ENCODE data around the gene SIL1.
A peak's percentile ranks its signal among the peaks of the same experiment; 100 is the strongest.

SIL1 gene

DNA sequence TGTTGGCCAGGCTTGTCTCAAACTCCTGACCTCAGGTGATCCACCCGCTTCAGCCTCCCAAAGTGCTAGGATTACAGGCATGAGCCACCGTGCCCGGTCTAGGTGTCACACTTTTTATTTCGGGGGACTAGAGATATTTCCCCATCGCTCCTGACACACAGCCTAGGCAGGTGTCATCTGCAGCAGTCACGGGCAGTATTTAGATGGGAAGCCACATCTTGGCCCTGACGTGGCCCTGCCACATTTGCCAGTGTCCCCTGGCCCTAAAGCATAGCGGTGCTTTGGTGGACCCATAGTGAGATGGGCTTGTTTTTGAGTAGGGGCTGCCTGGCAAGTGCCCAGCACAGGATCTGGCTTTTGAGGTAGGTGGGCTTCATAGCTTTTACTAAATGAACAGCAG lies 278.0 kb downstream of the SIL1 start:
- DNase-seq (ENCODE audit: insufficient read length): no peak
- no peak for FAIRE-seq
- TF ChIP-seq POLR2AphosphoS5 (IDR thresholded peaks at IDR 0.05; ENCODE audit: low read depth, low read length) (no peak), TAF1 (IDR thresholded peaks at IDR 0.05; ENCODE audit: borderline replicate concordance, low read depth, low read length) (no peak), POLR2A (IDR thresholded peaks at IDR 0.05; ENCODE audit: low read depth, low read length) (no peak)

DNA sequence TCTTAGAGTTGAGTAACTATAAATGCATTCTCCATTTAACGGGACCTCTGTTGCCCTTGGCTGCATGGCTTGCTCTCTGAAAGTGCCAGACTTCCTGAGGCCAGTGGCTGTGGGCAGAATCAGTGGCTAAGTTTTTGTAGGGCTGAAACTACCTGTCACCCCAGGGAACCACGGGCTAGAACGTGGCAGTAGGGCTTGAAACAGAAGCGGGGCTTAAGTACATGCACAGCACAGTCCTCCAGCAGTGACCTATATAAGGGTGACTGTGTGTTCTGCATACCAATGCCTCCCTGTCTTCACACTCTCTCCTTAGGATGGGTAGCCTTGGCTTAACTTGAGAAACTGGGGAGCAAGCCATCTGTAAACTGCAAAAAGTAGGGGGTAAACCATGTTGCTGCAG lies 279.5 kb downstream of the SIL1 start:
- FAIRE-seq (no peak), DNase-seq (ENCODE audit: insufficient read length) (no peak)
- TF ChIP-seq POLR2A (IDR thresholded peaks at IDR 0.05; ENCODE audit: low read depth, low read length): no peak

- TF ChIP-seq POLR2AphosphoS5 (IDR thresholded peaks at IDR 0.05; ENCODE audit: low read depth, low read length) (no peak), POLR2A (IDR thresholded peaks at IDR 0.05; ENCODE audit: low read depth, low read length) (no peak), TAF1 (IDR thresholded peaks at IDR 0.05; ENCODE audit: borderline replicate concordance, low read depth, low read length) (no peak)
- DNase-seq (ENCODE audit: insufficient read length): no peak
- no peak for FAIRE-seq
Measured at GRCh38 chr5:138914338-138914737, 283.8 kb downstream of the SIL1 start.

DNA sequence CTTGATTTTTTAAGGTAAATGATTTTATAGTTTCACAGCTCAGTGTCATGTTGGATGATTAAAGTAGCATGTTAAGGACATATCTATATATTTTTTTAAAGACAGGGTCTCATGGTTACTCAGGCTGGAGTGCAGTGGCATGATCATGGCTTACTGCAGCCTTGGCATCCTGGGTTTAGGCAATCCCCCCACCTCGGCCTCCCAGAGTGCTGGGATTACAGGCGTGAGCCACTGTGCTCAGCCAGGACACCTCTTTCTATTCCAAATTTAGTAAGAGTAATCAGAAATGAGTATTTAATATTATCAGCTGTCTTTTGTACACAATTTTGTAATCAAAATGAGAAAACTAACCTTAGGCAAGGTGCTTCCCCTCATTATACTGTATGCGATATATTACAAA lies 284.4 kb downstream of the SIL1 start:
- DNase-seq (ENCODE audit: insufficient read length) (no peak), FAIRE-seq (no peak)
- no peak for TF ChIP-seq TAF1 (IDR thresholded peaks at IDR 0.05; ENCODE audit: borderline replicate concordance, low read depth, low read length)
- TF ChIP-seq POLR2A (IDR thresholded peaks at IDR 0.05; ENCODE audit: low read depth, low read length): no peak
- TF ChIP-seq POLR2AphosphoS5 (IDR thresholded peaks at IDR 0.05; ENCODE audit: low read depth, low read length): no peak

DNA sequence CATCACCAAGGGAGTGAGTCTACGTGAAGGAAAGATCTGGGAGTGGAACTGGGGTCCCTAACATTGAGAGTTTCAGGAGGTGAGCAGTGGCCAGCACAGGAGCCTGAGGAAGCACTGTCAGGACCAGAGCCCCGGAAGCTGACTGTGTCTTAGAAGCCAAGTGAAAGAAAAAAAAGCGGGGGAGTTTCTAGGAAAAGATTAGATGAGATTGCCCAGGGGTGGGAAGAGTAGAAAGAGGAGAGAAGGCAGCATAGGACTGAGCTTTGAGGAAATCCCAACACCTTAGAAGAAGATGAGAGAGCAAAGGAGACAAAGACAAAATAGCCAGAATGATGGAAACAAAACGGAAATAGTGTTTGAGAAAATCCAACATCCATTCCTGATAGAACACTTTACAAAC lies 286.1 kb downstream of the SIL1 start:
- no peak for TF ChIP-seq POLR2AphosphoS5 (IDR thresholded peaks at IDR 0.05; ENCODE audit: low read depth, low read length)
- no peak for TF ChIP-seq POLR2A (IDR thresholded peaks at IDR 0.05; ENCODE audit: low read depth, low read length)
- no peak for TF ChIP-seq TAF1 (IDR thresholded peaks at IDR 0.05; ENCODE audit: borderline replicate concordance, low read depth, low read length)
- DNase-seq (ENCODE audit: insufficient read length): no peak
- FAIRE-seq: no peak

GRCh38 chr5:138911441-138911840 lies 286.7 kb downstream of the SIL1 start:
- TF ChIP-seq POLR2A (IDR thresholded peaks at IDR 0.05; ENCODE audit: low read depth, low read length) (no peak), POLR2AphosphoS5 (IDR thresholded peaks at IDR 0.05; ENCODE audit: low read depth, low read length) (no peak), TAF1 (IDR thresholded peaks at IDR 0.05; ENCODE audit: borderline replicate concordance, low read depth, low read length) (no peak)
- no peak for FAIRE-seq
- DNase-seq (ENCODE audit: insufficient read length): no peak

- no peak for FAIRE-seq
- no peak for DNase-seq (ENCODE audit: insufficient read length)
Measured at GRCh38 chr5:138910546-138911185, 287.5 kb downstream of the SIL1 start.

DNA sequence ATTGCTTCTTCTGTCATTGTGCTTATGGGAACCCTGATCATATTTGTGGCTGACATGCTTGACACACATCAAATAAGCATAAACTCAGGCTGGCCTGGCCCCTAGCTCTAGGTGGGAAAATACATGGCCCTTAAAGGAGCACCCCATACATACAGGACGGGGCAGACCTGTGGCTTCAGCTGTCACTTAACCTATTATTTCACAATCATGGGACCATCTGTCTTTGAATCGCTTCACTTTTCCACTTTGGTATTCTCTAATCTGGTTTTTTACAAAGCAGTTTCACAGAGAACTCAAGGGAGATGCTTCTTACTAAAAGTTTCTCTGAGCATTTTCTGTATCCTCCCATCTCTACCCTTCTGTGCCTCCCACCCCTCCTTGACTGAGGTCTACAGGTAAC lies 288.4 kb downstream of the SIL1 start:
- FAIRE-seq (peak; percentile 38), DNase-seq (ENCODE audit: insufficient read length) (no peak)
- no peak for TF ChIP-seq POLR2AphosphoS5 (IDR thresholded peaks at IDR 0.05; ENCODE audit: low read depth, low read length)
- no peak for TF ChIP-seq TAF1 (IDR thresholded peaks at IDR 0.05; ENCODE audit: borderline replicate concordance, low read depth, low read length)
- TF ChIP-seq POLR2A (IDR thresholded peaks at IDR 0.05; ENCODE audit: low read depth, low read length): no peak

More at GRCh38 chr5:138910546-138911185, 287.5 kb downstream of the SIL1 start:
- TF ChIP-seq POLR2AphosphoS5 (IDR thresholded peaks at IDR 0.05; ENCODE audit: low read depth, low read length) (no peak), POLR2A (IDR thresholded peaks at IDR 0.05; ENCODE audit: low read depth, low read length) (no peak)

DNA sequence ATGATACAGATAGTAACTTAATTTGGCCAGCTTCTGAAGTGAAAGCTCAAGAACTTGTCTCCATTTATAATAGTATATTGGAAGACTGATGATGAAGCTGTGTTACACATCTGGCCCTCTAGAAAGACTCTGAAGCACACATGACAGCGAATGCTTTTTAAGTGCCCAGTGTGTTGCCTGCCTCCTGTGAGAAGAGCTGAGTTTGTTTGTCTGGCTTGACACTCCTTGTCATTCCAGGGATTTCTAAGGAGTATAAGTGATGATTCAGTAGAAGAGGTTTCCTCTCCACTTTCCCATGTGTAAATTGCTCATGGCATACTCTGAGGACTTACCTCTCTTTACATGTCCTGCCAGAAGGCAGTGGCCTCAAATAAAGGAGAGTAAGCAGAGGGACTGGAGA lies 292.6 kb downstream of the SIL1 start:
- no peak for TF ChIP-seq POLR2A (IDR thresholded peaks at IDR 0.05; ENCODE audit: low read depth, low read length)
- no peak for TF ChIP-seq POLR2AphosphoS5 (IDR thresholded peaks at IDR 0.05; ENCODE audit: low read depth, low read length)
- no peak for TF ChIP-seq TAF1 (IDR thresholded peaks at IDR 0.05; ENCODE audit: borderline replicate concordance, low read depth, low read length)
- DNase-seq (ENCODE audit: insufficient read length): no peak
- FAIRE-seq: no peak

DNA sequence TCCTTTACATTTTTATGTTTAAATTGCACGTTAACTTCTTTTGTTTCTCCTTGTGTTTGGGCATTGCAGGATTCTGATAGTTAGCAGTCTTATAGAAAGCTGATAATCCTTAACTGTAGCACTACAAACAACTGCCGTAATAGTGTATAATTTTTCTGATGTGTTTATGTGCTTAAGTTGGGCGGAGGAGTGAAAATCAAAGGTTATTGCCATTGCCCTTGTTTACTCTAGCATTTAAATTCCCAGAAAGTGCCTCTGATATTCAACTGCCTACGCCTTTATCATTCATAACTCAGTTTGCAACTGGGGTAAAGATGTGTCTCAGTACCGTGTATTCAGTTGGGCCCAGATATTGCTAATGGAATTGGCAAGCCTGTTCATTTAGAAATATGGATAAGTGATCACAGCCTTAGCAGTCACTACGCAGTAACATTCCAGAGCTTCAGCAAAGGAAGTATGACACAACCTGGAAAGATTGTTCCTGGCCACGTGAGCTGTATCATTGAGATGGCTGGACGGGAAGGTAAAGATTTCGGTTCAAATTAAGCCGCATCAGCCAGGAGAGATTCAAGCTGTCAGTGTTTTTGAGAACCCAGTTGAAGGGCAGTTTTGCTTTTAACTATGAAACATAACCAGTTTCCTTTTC lies 294.9 kb downstream of the SIL1 start:
- no peak for FAIRE-seq
- no peak for DNase-seq (ENCODE audit: insufficient read length)
- no peak for TF ChIP-seq POLR2A (IDR thresholded peaks at IDR 0.05; ENCODE audit: low read depth, low read length)
- no peak for TF ChIP-seq POLR2AphosphoS5 (IDR thresholded peaks at IDR 0.05; ENCODE audit: low read depth, low read length)
- TF ChIP-seq TAF1 (IDR thresholded peaks at IDR 0.05; ENCODE audit: borderline replicate concordance, low read depth, low read length): no peak

GRCh38 chr5:138901716-138902115 lies 296.5 kb downstream of the SIL1 start:
- TF ChIP-seq POLR2AphosphoS5 (IDR thresholded peaks at IDR 0.05; ENCODE audit: low read depth, low read length) (no peak), TAF1 (IDR thresholded peaks at IDR 0.05; ENCODE audit: borderline replicate concordance, low read depth, low read length) (no peak)
- DNase-seq (ENCODE audit: insufficient read length) (no peak), FAIRE-seq (no peak)

GRCh38 chr5:138900281-138900965 lies 297.7 kb downstream of the SIL1 start:
- DNase-seq (ENCODE audit: insufficient read length) (no peak), FAIRE-seq (no peak)
- no peak for TF ChIP-seq POLR2AphosphoS5 (IDR thresholded peaks at IDR 0.05; ENCODE audit: low read depth, low read length)
- no peak for TF ChIP-seq POLR2A (IDR thresholded peaks at IDR 0.05; ENCODE audit: low read depth, low read length)
- TF ChIP-seq TAF1 (IDR thresholded peaks at IDR 0.05; ENCODE audit: borderline replicate concordance, low read depth, low read length): no peak
